Dermis microvascular lymphatic vessel endothelial cell (primary cell): ENCODE measurements around the gene RAB3A. TPM values are rescaled to one million over a fixed set of nuclear protein-coding genes. Genes with fewer than 3 reads are reported as not detected.

ENCODE experiments used
- DNase-seq, 2 donors: peaks; one replicate each; pipeline versions ENCODE4 v3.0.0 to v3.0.0-alpha.2; 2010; ENCODE audit warnings: low read depth in 2 of 2
- total RNA-seq: library from RNA; depleted of rRNA; stranded (reverse); fragments of >200 nt; gene quantifications from 2 replicates; pipeline ENCODE4 v1.2.1, GENCODE V29; 2014

Gene RAB3A
- total RNA-seq, 1 donor from 2014 or later: 0.39 TPM

DNA sequence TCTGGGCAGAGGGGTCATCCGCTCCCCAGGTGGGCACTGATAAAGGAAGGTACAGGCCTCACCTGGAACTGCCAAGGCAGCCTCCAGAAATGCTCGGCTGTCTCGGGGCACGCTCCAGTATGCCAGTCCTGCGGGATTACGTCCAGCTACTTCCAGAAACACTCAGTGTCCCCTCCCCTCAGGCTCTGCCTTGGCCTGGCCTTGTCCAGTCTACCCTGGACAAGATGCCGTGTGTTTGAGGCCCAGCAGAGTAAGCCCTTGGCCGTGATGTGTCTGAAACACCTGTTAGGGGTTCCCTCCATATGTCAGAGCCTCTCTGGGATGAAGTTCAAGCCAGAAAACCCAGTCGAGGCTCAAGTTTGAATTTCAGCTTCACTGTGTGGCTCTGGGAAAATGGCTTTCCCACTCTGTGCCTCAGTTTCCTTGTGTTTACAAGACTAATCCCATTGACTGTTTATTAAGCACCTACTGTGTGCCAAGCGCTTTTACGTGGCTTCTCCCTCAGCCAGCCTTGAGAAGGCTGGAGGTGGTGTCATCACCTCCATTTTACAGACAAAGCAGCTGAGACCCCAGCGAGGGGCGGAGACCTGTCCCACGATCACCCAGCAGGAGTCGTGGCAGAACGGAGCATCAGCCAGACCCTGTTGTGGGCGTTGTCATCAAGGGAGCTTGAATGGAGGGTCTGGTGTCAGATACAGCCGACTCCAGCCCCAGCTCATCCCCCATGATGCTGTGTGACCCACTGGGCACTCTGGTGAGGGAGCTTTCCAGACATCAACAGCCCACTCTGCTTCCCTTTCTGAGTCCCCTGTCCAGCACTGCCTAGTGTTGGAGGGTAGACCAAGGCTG lies 52.8 kb downstream of the RAB3A start:
- no peak for DNase-seq

DNA sequence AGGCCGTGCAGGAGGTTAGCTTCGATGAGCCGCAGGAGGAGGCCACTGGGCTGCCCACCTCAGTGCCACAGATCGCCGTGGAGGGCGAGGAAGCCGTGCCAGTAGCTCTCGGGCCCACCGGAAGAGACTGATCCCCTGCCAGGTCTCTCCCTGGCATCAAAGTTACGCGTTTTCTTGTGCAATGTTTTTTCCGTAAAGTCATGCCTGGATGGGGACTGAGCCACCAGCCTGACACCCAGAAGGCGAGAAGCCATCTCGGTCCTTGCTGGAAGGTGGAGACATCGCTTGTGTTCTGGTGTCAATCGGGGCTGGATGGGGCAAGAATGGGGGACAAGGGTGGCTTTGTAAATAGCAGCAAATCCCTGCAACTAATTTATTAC lies 54.3 kb downstream of the RAB3A start:
- DNase-seq: no peak

DNA sequence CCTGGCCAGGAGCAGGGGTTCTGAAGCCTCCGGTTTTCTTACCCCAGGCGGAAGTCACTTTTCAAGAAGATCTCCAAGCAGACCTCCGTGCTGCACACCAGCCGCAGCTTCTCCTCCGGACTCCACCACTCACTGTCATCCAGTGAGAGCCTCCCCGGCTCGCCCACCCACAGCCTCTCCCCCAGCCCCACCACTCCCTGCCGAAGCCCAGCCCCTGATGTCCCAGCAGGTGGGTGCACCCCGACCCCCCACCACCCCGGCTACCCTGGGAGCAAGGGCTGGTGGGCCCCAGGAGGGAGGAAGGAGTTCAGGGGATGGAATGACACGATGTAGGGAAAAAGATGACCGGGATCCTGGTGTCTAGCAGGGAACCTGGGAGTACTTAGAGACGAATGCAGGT lies 56.4 kb downstream of the RAB3A start:
- DNase-seq: no peak

Other genes with a start within 250 kb of the RAB3A start
- gene KCNN1, start 236.9 kb downstream of the RAB3A start, total RNA-seq: under 0.01 and 0.25 TPM in 2 replicates
- 41.1 and 108 TPM in 2 replicates for gene ARRDC2, start 195.9 kb downstream of the RAB3A start, total RNA-seq
- gene IL12RB1, start 117.1 kb downstream of the RAB3A start, total RNA-seq: 0.13 TPM in 2 replicates
- 1.2 and 2.9 TPM in 2 replicates for gene MAST3, start 106.3 kb downstream of the RAB3A start, total RNA-seq
- gene PIK3R2, start 50.9 kb downstream of the RAB3A start, total RNA-seq: 0.90 and 3.3 TPM in 2 replicates
- gene IFI30, start 30.2 kb downstream of the RAB3A start, total RNA-seq: 4.5 and 6.1 TPM in 2 replicates
- 7.2 and 10.0 TPM in 2 replicates for gene MPV17L2, start 10.8 kb downstream of the RAB3A start, total RNA-seq
- under 0.01 and 0.13 TPM in 2 replicates for gene PDE4C, start 22.4 kb upstream of the RAB3A start, total RNA-seq
- gene IQCN, start 70.4 kb upstream of the RAB3A start, total RNA-seq: 0.13 and 0.25 TPM in 2 replicates
- 68.3 and 137 TPM in 2 replicates for gene JUND, start 77.6 kb upstream of the RAB3A start, total RNA-seq
- gene LSM4, start 119.0 kb upstream of the RAB3A start, total RNA-seq: 113 and 130 TPM in 2 replicates
- 19.4 and 20.6 TPM in 2 replicates for gene PGPEP1, start 136.6 kb upstream of the RAB3A start, total RNA-seq
- gene GDF15, start 182.1 kb upstream of the RAB3A start, total RNA-seq: 74.8 and 238 TPM in 2 replicates
- not detected in 2 replicates for gene LRRC25, start 193.6 kb upstream of the RAB3A start, total RNA-seq
- gene SSBP4, start 215.4 kb upstream of the RAB3A start, total RNA-seq: 33.9 and 53.5 TPM in 2 replicates
- gene ISYNA1, start 234.1 kb upstream of the RAB3A start, total RNA-seq: 38.1 and 57.3 TPM in 2 replicates